Activated CD8-positive, alpha-beta memory T cell treated with anti-CD3 and anti-CD28 coated beads, Interleukin-2, amount 50 U/mL, for 24 hours (primary cell): ENCODE data around the gene NKAIN2.
"Not testable (repeated sequence)": the region's sequence is repeated elsewhere in the genome, so short reads cannot be mapped to it uniquely, and the experiment has no call there.

Experiments used
- DNase-seq: peaks from one replicate; pipeline ENCODE4 v3.0.0-alpha.2; 2020; ENCODE audit errors: extremely low read depth

The NKAIN2 gene

GRCh38 chr6:123966618-123967017, 163.0 kb downstream of the NKAIN2 start:
- DNase-seq = no peak

- no peak for DNase-seq
These were observed 164.2 kb downstream of the NKAIN2 start for GRCh38 chr6:123967905-123968304.

- DNase-seq = no peak
These were observed 169.1 kb downstream of the NKAIN2 start for GRCh38 chr6:123972600-123973294.

- no peak for DNase-seq
These were observed 176.6 kb downstream of the NKAIN2 start for GRCh38 chr6:123980311-123980710.

GRCh38 chr6:123986938-123987337, 183.3 kb downstream of the NKAIN2 start:
- no peak for DNase-seq

- DNase-seq = not testable (repeated sequence)
These were observed 186.3 kb downstream of the NKAIN2 start for GRCh38 chr6:123989918-123990317.

GRCh38 chr6:123990376-123990775, 186.7 kb downstream of the NKAIN2 start:
- no peak for DNase-seq

- no peak for DNase-seq
These were observed 190.5 kb downstream of the NKAIN2 start for GRCh38 chr6:123994168-123994567.

GRCh38 chr6:123994891-123995635, 191.4 kb downstream of the NKAIN2 start:
- DNase-seq = no peak

- no peak for DNase-seq
These were observed 193.6 kb downstream of the NKAIN2 start for GRCh38 chr6:123997223-123997622.

GRCh38 chr6:124002377-124003081, 198.9 kb downstream of the NKAIN2 start:
- no peak for DNase-seq

GRCh38 chr6:124007266-124007665, 203.6 kb downstream of the NKAIN2 start:
- no peak for DNase-seq

- no peak for DNase-seq
These were observed 204.6 kb downstream of the NKAIN2 start for GRCh38 chr6:124008000-124008987.

- no peak for DNase-seq
These were observed 205.5 kb downstream of the NKAIN2 start for GRCh38 chr6:124008988-124009765.

- no peak for DNase-seq
These were observed 206.9 kb downstream of the NKAIN2 start for GRCh38 chr6:124010574-124010973.

- DNase-seq = no peak
These were observed 207.5 kb downstream of the NKAIN2 start for GRCh38 chr6:124011180-124011579.

- not testable (repeated sequence) for DNase-seq
These were observed 218.4 kb downstream of the NKAIN2 start for GRCh38 chr6:124022051-124022450.

GRCh38 chr6:124022641-124023040, 219.0 kb downstream of the NKAIN2 start:
- no peak for DNase-seq

GRCh38 chr6:124026694-124027093, 223.0 kb downstream of the NKAIN2 start:
- no peak for DNase-seq

- no peak for DNase-seq
These were observed 223.7 kb downstream of the NKAIN2 start for GRCh38 chr6:124027392-124027791.

- no peak for DNase-seq
These were observed 224.5 kb downstream of the NKAIN2 start for GRCh38 chr6:124028117-124028516.
